Measurements from ENCODE around the gene LYPD6B.
"Not testable (repeated sequence)": the region's sequence is repeated elsewhere in the genome, so short reads cannot be mapped to it uniquely, and the experiment has no call there.

Gene LYPD6B

DNA sequence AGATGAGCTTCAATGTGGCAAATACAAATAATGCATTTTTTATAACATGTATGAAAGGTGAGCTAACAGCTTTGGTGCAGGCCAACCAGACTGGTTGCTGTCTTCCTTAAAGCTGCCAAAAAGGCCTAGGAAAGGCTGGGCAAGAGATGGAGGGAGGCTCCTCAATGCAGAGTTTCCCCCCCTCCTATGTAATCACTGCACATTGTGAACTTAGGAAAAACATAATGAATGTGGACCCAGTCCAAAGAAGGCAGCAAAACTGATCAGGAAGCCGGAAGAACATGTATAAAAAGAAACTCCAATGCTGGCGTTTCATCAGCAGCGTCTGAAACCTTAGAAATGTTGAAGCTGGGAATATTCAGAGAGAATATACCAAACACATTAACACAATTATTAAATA, 207.7 kb downstream of the LYPD6B start:
- Mint-ChIP-seq H3K27me3 (no peaks in the 10 kb centered on the region), H3K27ac (no peak overlapping the region), H3K4me3 (no peak overlapping the region), H3K9me3 (peaks cover 5% of the 10 kb centered on the region), H3K4me1 (no peaks in the 10 kb centered on the region), H3K36me3 (no peaks in the 10 kb centered on the region)

DNA sequence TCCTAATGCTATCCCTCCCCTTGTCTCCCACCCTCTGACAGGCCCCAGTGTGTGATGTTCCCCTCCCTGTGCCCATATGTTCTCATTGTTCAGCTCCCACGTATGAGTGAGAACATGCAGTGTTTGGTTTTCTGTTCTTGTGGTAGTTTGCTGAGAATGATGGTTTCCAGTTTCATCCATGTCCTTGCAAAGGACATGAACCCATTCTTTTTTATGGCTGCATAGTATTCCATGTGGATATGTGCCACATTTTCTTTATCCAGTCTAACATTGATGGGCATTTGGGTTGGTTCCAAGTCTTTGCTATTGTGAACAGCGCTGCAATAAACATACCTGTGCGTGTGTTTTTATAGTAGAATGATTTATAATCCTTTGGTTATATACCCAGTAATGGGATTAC, 212.9 kb downstream of the LYPD6B start:
- H3K4me1 Mint-ChIP-seq, H3K36me3 Mint-ChIP-seq, H3K27ac Mint-ChIP-seq, H3K27me3 Mint-ChIP-seq, H3K4me3 Mint-ChIP-seq: not testable (repeated sequence)
- peaks cover 31% of the 10 kb centered on the region for H3K9me3 Mint-ChIP-seq

DNA sequence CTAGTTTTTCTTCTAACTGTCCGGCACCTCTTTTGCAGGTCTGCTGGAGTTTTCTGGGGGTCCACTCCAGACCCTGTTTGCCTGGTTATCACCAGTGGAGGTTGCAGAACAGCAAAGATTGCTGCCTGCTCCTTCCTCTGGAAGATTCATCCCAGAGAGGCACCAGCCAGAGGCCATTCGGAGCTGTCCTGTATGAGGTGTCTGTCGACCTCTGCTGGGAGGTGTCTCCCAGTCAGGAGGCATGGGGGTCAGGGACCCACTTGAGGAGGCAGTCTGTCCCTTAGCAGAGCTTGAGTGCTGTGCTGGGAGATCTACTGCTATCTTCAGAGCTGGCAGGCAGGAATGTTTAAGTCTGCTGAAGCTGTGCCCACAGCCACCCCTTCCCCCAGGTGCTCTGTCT, 218.4 kb downstream of the LYPD6B start:
- not testable (repeated sequence) for H3K4me3 Mint-ChIP-seq, H3K4me1 Mint-ChIP-seq, H3K27ac Mint-ChIP-seq, H3K36me3 Mint-ChIP-seq, H3K27me3 Mint-ChIP-seq
- peaks cover 26% of the 10 kb centered on the region for H3K9me3 Mint-ChIP-seq

DNA sequence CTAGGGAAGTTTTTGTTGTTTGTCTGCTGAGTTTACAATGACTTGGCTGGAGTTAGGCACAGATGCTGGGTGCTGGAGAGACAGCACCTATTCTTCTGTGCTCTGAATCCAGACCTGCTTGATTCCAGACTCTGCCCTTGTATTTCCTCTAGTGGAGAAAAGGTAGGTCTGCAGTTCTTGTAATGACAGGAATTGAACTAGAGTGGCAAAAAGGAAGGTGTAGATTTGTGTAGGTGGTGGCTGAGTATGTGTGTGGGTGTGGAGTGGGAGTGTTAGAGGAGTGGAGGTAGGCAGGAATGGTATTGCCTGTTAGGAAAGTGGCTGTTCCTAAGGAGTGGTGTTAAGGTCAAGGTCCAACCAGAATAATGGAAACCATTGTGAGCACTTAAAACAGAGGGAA, 220.0 kb downstream of the LYPD6B start:
- H3K4me1 Mint-ChIP-seq, result no peaks in the 10 kb centered on the region
- H3K4me3 Mint-ChIP-seq, result no peak overlapping the region
- H3K27me3 Mint-ChIP-seq, result no peaks in the 10 kb centered on the region
- no peak overlapping the region for H3K27ac Mint-ChIP-seq
- peaks cover 17% of the 10 kb centered on the region for H3K9me3 Mint-ChIP-seq
- no peaks in the 10 kb centered on the region for H3K36me3 Mint-ChIP-seq

DNA sequence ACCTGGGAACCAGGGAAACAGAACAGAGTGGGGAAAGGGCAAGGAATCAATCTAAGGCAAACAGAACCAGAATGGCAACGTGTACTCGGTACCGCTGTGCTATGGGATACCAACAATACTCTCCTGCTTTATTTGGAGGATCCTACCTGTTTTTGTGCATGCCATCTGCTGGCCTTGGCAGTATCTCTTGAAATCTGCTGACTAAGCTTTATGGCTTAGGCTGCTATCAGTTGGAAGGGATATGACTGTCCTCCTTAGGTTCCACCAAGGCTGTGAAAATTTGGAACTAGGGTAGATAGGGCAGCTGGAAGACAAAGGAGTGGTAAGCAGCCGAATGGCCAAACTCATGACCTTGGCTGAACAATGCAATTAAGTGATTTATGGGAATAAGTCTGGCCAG, 220.6 kb downstream of the LYPD6B start:
- no peak overlapping the region for H3K4me3 Mint-ChIP-seq
- peaks cover 11% of the 10 kb centered on the region for H3K9me3 Mint-ChIP-seq
- peaks cover 1% of the 10 kb centered on the region for H3K27me3 Mint-ChIP-seq
- no peaks in the 10 kb centered on the region for H3K4me1 Mint-ChIP-seq
- no peaks in the 10 kb centered on the region for H3K36me3 Mint-ChIP-seq
- H3K27ac Mint-ChIP-seq, result no peak overlapping the region

DNA sequence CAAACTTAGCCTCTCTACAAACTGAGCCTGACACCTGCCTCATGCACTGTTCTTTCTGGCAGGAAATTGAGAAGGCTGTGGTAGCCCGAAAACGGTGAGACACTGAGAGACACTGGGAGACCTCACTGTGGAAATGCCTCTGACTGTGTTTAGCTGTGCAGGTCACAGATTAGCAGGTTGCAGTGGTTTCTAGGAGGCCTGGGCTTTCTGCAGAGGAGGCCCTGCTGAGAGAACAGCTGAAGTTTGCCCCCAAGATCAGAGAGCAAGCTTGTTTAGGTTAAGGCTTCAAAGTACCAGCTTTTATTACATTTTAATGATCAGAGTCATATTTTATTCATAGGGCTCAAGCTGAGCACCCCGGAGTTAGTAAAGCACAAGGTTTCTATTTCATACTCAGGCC, 223.2 kb downstream of the LYPD6B start:
- no peaks in the 10 kb centered on the region for H3K9me3 Mint-ChIP-seq
- H3K4me3 Mint-ChIP-seq, result no peak overlapping the region
- H3K36me3 Mint-ChIP-seq, result no peaks in the 10 kb centered on the region
- peaks cover 4% of the 10 kb centered on the region for H3K27me3 Mint-ChIP-seq
- no peaks in the 10 kb centered on the region for H3K4me1 Mint-ChIP-seq
- H3K27ac Mint-ChIP-seq, result no peak overlapping the region

Data from activated naive CD4-positive, alpha-beta T cell treated with anti-CD3 and anti-CD28 coated beads, Interleukin-2, amount 50 U/mL, for 24 hours (primary cell).